ENCODE measurements around the gene PROZ. TPM values are rescaled to one million over a fixed set of nuclear protein-coding genes. Genes with fewer than 3 reads are reported as not detected.

Gene PROZ
- total and polyA plus RNA-seq, 3 experiments from 2014 or later, result not detected

- DNase-seq, result no peak
- POLR2A ChIA-PET, result no interaction called here
- no peak overlapping the region for H3K27ac Mint-ChIP-seq
These were observed 8.5 kb upstream of the PROZ start for GRCh38 chr13:113149711-113150549.

DNA sequence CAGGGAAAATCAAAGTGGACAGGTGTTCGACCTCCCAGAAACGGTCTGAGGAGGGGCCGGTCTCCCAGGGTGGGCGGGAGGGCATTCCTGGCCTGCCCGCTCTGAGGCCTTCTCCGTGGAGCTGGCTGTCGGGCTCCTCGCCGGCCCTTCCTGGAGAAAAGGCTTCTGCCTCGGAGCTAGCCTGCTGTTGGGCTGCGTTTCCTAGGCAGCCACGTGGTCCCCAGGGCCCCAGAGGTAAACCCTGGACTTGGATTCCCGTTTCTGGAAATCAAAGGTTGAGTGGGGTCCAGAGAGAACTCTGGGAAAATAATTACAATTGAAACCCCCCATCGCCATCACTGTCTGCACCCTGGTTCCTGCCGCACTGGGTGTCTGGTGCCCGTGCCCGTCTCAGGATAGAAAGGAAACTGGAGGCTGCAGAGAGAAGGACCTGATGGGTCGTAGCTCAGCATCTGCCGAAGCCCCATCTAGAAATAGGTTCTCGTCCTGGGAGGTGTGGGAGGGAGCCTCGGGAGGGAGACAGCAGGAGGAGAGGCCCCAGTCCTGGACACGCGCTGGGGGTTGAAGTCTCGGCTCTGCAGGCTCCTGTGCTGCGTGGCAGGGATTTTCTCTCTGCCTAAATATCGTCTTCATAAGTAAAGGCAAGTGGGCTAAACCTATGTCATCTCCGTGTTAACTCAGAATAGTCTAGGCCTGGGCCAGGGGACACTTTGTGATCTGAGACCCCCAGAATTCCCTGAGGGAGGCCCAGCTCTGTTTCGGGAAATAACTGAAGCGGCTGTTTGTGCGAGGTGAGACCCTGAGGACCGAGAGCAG is 7.7 kb upstream of the PROZ start:
- CTCF ChIA-PET, result no interaction called here
- POLR2A ChIA-PET, result no interaction called here

More at GRCh38 chr13:113149711-113150549, 8.5 kb upstream of the PROZ start:
- no peaks in the 10 kb centered on the region for H3K9me3 ChIP-seq (ENCODE audit: low read length)
- H3K4me3 ChIP-seq (ENCODE audit: low read length), result no peak overlapping the region
- H3K36me3 ChIP-seq (ENCODE audit: insufficient read depth, low read length), result no peaks in the 10 kb centered on the region
- CTCF ChIA-PET, result no interaction called here
- Mint-ChIP-seq H3K36me3 (no peaks in the 10 kb centered on the region), H3K4me1 (peaks cover 16 to 20% (median 16%) of the 10 kb centered on the region in 3 donors), H3K27me3 (peaks cover 8 to 11% of the 10 kb centered on the region in 2 donors), H3K9me3 (peaks cover 0 to 2% (median 1%) of the 10 kb centered on the region in 5 donors), H3K4me3 (no peak overlapping the region)
- no peaks in the 10 kb centered on the region for H3K27me3 ChIP-seq (ENCODE audit: insufficient read depth, low read length, poor library complexity, severe bottlenecking)
- peaks cover 14% of the 10 kb centered on the region for H3K4me1 ChIP-seq (ENCODE audit: insufficient read depth, low read length)
- no peak overlapping the region for H3K27ac ChIP-seq (ENCODE audit: low read depth, low read length)

DNA sequence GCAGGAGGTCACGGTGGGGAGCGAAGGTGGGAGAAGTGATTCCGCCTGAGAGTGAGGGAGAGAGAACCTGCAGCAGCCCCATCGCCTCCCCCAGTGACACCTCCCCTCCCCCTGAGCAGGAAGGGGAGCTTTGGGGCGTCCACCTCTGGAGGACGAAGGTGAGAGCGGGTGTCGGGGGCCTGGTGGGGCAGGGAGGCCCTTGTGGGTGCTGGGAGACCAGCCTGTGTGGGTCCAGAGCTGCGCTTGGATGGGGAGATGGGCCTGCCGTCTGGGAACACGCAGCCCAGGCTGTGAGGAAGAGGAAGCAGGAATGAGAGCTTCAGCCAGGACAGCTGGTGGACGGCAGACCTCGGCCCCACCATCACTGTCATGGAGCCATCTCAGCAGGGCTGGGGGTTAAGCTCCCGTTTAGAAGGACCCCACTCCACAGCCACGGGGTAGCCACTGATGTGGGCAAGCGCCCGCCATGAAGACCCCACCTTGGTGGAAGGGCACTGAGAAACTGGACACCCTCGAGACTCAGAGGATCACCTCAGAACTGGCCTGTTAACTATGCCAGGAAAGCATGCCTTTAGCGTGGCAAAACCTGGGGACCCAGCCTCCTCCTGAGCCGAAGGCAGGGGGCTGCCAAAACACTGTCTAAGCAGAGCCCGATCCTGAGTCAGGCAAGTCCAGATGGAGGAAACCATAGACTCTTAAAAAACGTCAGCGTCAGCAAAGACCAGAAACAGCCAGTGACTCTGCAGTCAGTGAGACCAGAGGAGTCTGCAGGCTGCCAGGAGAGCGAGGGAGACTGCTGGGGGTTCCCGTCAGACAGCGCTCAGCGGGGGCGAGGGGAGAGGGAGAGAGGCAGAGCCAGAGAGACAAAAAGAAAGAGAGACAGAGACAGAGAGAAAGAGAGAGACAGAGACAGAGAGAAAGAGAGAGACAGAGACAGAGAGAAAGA is 6.4 kb upstream of the PROZ start:
- peaks cover 17 to 22% (median 21%) of the 10 kb centered on the region in 3 donors for H3K4me1 Mint-ChIP-seq
- ChIA-PET POLR2A (no interaction called here), CTCF (no interaction called here)
- peaks cover 2% of the 10 kb centered on the region in 2 donors for H3K27me3 Mint-ChIP-seq
- Histone ChIP-seq H3K27ac (ENCODE audit: low read depth, low read length) (no peak overlapping the region), H3K4me1 (ENCODE audit: insufficient read depth, low read length) (peaks cover 14% of the 10 kb centered on the region), H3K36me3 (ENCODE audit: insufficient read depth, low read length) (no peaks in the 10 kb centered on the region), H3K9me3 (ENCODE audit: low read length) (no peaks in the 10 kb centered on the region), H3K4me3 (ENCODE audit: low read length) (peak overlapping the region; percentile 66), H3K27me3 (ENCODE audit: insufficient read depth, low read length, poor library complexity, severe bottlenecking) (no peaks in the 10 kb centered on the region)
- DNase-seq, result peak in 2 of 5 donors; percentile 11 to 17
- peak overlapping the region in 7 of 8 donors; percentile 38 to 85 (median 59) for H3K27ac Mint-ChIP-seq
- H3K9me3 Mint-ChIP-seq, result peaks cover 0 to 7% (median 0%) of the 10 kb centered on the region in 5 donors
- H3K4me3 Mint-ChIP-seq, result peak overlapping the region; percentile 81 to 88 (median 84)
- no peaks in the 10 kb centered on the region for H3K36me3 Mint-ChIP-seq

More for the DNA sequence above, 7.7 kb upstream of the PROZ start:
- H3K9me3 ChIP-seq (ENCODE audit: low read length), result no peaks in the 10 kb centered on the region
- Mint-ChIP-seq H3K9me3 (peaks cover 0 to 7% (median 0%) of the 10 kb centered on the region in 5 donors), H3K4me1 (peaks cover 17 to 22% (median 18%) of the 10 kb centered on the region in 3 donors), H3K4me3 (peak overlapping the region in 4 of 7 donors; percentile 30 to 52 (median 41)), H3K27me3 (peaks cover 7 to 8% of the 10 kb centered on the region in 2 donors), H3K36me3 (no peaks in the 10 kb centered on the region), H3K27ac (peak overlapping the region in 2 of 8 donors; percentile 12 to 76)
- no peak overlapping the region for H3K27ac ChIP-seq (ENCODE audit: low read depth, low read length)
- H3K4me1 ChIP-seq (ENCODE audit: insufficient read depth, low read length), result peaks cover 14% of the 10 kb centered on the region
- no peaks in the 10 kb centered on the region for H3K36me3 ChIP-seq (ENCODE audit: insufficient read depth, low read length)
- no peaks in the 10 kb centered on the region for H3K27me3 ChIP-seq (ENCODE audit: insufficient read depth, low read length, poor library complexity, severe bottlenecking)
- DNase-seq, result no peak
- H3K4me3 ChIP-seq (ENCODE audit: low read length), result no peak overlapping the region

DNA sequence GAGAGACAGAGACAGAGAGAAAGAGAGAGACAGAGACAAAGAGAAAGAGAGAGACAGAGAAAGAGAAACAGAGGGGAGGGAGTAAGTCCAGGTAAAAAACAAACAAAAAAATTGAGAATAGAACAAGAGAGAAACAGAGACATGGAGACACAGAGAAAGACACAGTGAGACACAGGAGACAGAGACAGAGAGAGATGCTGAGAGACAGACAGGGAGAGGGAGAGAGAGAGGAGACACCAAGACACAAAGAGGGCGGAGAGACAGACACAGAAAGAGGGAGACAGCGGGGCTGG is 5.8 kb upstream of the PROZ start:
- Mint-ChIP-seq H3K27me3 (peaks cover 0 to 1% of the 10 kb centered on the region in 2 donors), H3K9me3 (peaks cover 0 to 7% (median 0%) of the 10 kb centered on the region in 5 donors), H3K4me3 (peak overlapping the region; percentile 81 to 88 (median 84)), H3K36me3 (no peaks in the 10 kb centered on the region), H3K4me1 (peaks cover 17 to 27% (median 22%) of the 10 kb centered on the region in 3 donors), H3K27ac (peak overlapping the region in 7 of 8 donors; percentile 39 to 94 (median 76))
- ChIA-PET CTCF (no interaction called here), POLR2A (interaction anchor here (1.3 kb wide), 1 partner anchor 57 kb away, joined by 10 read pairs; the partner anchor contains the start of gene CUL4A)
- H3K27me3 ChIP-seq (ENCODE audit: insufficient read depth, low read length, poor library complexity, severe bottlenecking), result no peaks in the 10 kb centered on the region
- peak overlapping the region; percentile 66 for H3K4me3 ChIP-seq (ENCODE audit: low read length)
- no peaks in the 10 kb centered on the region for H3K9me3 ChIP-seq (ENCODE audit: low read length)
- no peaks in the 10 kb centered on the region for H3K36me3 ChIP-seq (ENCODE audit: insufficient read depth, low read length)
- peaks cover 14% of the 10 kb centered on the region for H3K4me1 ChIP-seq (ENCODE audit: insufficient read depth, low read length)
- no peak for DNase-seq
- no peak overlapping the region for H3K27ac ChIP-seq (ENCODE audit: low read depth, low read length)

DNA sequence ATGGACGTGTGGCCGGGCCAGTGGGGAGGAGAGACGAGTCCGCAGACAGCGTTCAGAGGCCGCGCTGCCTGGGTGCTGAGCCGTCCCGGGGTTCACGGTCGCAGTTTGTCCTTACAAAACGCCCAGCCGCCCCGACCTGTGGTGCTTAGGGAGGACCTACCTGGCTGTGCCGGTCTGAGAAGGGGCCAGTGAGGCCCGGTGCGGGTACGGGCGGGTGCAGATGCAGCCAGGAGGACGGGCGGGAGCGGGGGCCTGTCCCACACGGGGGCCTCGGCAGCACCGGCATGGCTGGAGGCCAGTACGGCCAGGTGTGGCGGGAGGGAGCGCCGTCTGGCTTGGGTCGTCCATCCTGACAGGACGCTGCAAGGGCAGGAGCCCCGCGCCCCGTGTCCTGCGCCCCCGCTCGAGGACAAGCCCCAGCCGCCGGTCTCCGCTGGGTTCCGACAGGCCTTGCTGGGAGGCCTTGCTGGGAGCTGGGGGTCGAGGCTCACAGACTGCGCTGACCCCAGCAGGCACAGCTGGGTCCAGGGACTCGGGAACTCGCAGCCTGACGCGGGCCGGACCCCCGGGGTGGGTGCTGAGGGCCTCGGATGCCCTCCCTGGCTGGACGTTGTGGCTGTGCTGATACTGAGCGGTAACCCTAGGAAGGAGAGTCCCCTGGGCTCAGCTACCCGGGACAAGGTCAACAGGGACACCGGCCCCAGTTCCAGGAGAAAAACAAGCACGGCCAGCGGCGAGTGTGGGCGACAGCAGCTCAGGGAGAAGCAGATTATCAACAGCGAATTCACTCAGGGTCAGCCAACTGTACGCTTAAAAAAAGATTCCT is 5.3 kb upstream of the PROZ start:
- ChIA-PET CTCF (no interaction called here), POLR2A (interaction anchor here (0.7 to 1.3 kb wide), 2 partner anchors 23 to 57 kb away, joined by 3 to 10 read pairs; partner anchors contain the start of gene CUL4A)
- Histone ChIP-seq H3K9me3 (ENCODE audit: low read length) (no peaks in the 10 kb centered on the region), H3K4me1 (ENCODE audit: insufficient read depth, low read length) (peaks cover 14% of the 10 kb centered on the region), H3K27me3 (ENCODE audit: insufficient read depth, low read length, poor library complexity, severe bottlenecking) (no peaks in the 10 kb centered on the region), H3K27ac (ENCODE audit: low read depth, low read length) (peak overlapping the region; percentile 14), H3K36me3 (ENCODE audit: insufficient read depth, low read length) (no peaks in the 10 kb centered on the region), H3K4me3 (ENCODE audit: low read length) (peak overlapping the region; percentile 66)
- Mint-ChIP-seq H3K4me3 (peak overlapping the region; percentile 83 to 93 (median 85)), H3K36me3 (no peaks in the 10 kb centered on the region), H3K27ac (peak overlapping the region; percentile 48 to 97 (median 91)), H3K4me1 (peaks cover 17 to 27% (median 22%) of the 10 kb centered on the region in 3 donors), H3K27me3 (peaks cover 0 to 1% of the 10 kb centered on the region in 2 donors), H3K9me3 (peaks cover 0 to 7% (median 0%) of the 10 kb centered on the region in 5 donors)
- peak in 2 of 5 donors; percentile 15 to 23 for DNase-seq

GRCh38 chr13:113153810-113154748 is 4.4 kb upstream of the PROZ start:
- Mint-ChIP-seq H3K4me3 (peak overlapping the region; percentile 77 to 93 (median 84)), H3K27ac (peak overlapping the region; percentile 68 to 97 (median 92)), H3K36me3 (no peaks in the 10 kb centered on the region), H3K27me3 (peaks cover 0 to 1% of the 10 kb centered on the region in 2 donors), H3K4me1 (peaks cover 17 to 27% (median 22%) of the 10 kb centered on the region in 3 donors), H3K9me3 (peaks cover 0 to 7% (median 0%) of the 10 kb centered on the region in 5 donors)
- Histone ChIP-seq H3K27ac (ENCODE audit: low read depth, low read length) (peak overlapping the region; percentile 14), H3K4me1 (ENCODE audit: insufficient read depth, low read length) (peaks cover 14% of the 10 kb centered on the region), H3K4me3 (ENCODE audit: low read length) (peak overlapping the region; percentile 66), H3K9me3 (ENCODE audit: low read length) (no peaks in the 10 kb centered on the region), H3K36me3 (ENCODE audit: insufficient read depth, low read length) (no peaks in the 10 kb centered on the region), H3K27me3 (ENCODE audit: insufficient read depth, low read length, poor library complexity, severe bottlenecking) (no peaks in the 10 kb centered on the region)
- POLR2A ChIA-PET, result interaction anchor here (0.7 to 1.3 kb wide), 4 partner anchors 11 to 56 kb away, joined by 3 to 10 read pairs (median 4); partner anchors contain the start of gene CUL4A
- CTCF ChIA-PET, result no interaction called here
- DNase-seq, result peak; percentile 70 to 87 (median 72)

Data from CD8-positive, alpha-beta memory T cell (primary cell).